ENCODE data around the gene CUL7.

- TF ChIP-seq SIN3A (IDR thresholded peaks at IDR 0.05; ENCODE audit: low read depth, low read length) (no peak), GABPA (IDR thresholded peaks at IDR 0.05; ENCODE audit: low read depth) (no peak), HDGF (IDR thresholded peaks at IDR 0.05) (no peak), CTCF (IDR thresholded peaks at IDR 0.05 in 2 of 3, conservative IDR thresholded peaks at IDR 0.05 in 1 of 3; ENCODE audit: control insufficient read depth in 2 of 3, extremely low read depth in 1 of 3, insufficient read depth in 1 of 3, low read depth in 3 of 3, low read length in 3 of 3) (no peak), BHLHE40 (IDR thresholded peaks at IDR 0.05; ENCODE audit: borderline replicate concordance in 1 of 2, low read depth in 2 of 2, low read length in 1 of 2) (no peak)
Observed at GRCh38 chr6:43013097-43013842, 40.4 kb downstream of the CUL7 start.

Measured in GM12878 (cell line).